KMS-11 (cell line): Measurements from ENCODE around the gene NSG1.

Experiments
- H2AFZ ChIP-seq: fragments of 200-600 bp; sonication (generic); 2 replicates; pipeline ENCODE4 v1.6.1; 2016; ENCODE audit warnings: antibody characterized with exemption, mixed run types, low read depth
- H3K27ac ChIP-seq: fragments of 200-600 bp; sonication (generic); 2 replicates; pipeline ENCODE4 v1.6.1; 2016; ENCODE audit warnings: mild to moderate bottlenecking, mixed run types
- H3K27me3 ChIP-seq: fragments of 200-600 bp; sonication (generic); 2 replicates; pipeline ENCODE4 v1.6.1; 2017; ENCODE audit warnings: mild to moderate bottlenecking, low read depth, mixed run types, moderate library complexity; ENCODE audit not compliant: insufficient read depth
- H3K36me3 ChIP-seq: fragments of 200-600 bp; sonication (generic); 2 replicates; pipeline ENCODE4 v1.6.1; 2017; ENCODE audit warnings: mild to moderate bottlenecking, mixed run types; ENCODE audit not compliant: insufficient read depth
- H3K4me1 ChIP-seq: fragments of 200-600 bp; sonication (generic); 2 replicates; pipeline ENCODE4 v1.6.1; 2016; ENCODE audit warnings: mild to moderate bottlenecking, low read depth, mixed run types; ENCODE audit not compliant: poor library complexity, severe bottlenecking
- H3K4me2 ChIP-seq: fragments of 200-600 bp; sonication (generic); 2 replicates; pipeline ENCODE4 v1.7.0; 2016; ENCODE audit warnings: mild to moderate bottlenecking, mixed run types
- H3K4me3 ChIP-seq: fragments of 200-600 bp; sonication (generic); IDR thresholded peaks from 2 replicates; pipeline ENCODE4 v1.6.1; 2017; ENCODE audit warnings: low read depth, low read length, mixed read lengths; ENCODE audit not compliant: insufficient read depth
- H3K79me2 ChIP-seq: fragments of 200-600 bp; sonication (generic); 2 replicates; pipeline ENCODE4 v1.6.1; 2016; ENCODE audit warnings: low read depth, mixed run types; ENCODE audit not compliant: insufficient read depth
- H3K9ac ChIP-seq: fragments of 200-600 bp; sonication (generic); 2 replicates; pipeline ENCODE4 v1.6.1; 2016; ENCODE audit warnings: mild to moderate bottlenecking, mixed run types
- H4K20me1 ChIP-seq: fragments of 200-600 bp; sonication (generic); 2 replicates; pipeline ENCODE4 v1.6.1; 2016; ENCODE audit warnings: mild to moderate bottlenecking, mixed run types; ENCODE audit not compliant: insufficient read depth
- TF ChIP-seq, protein P1 (sequence below): fragments of 200-600 bp; sonication (generic); conservative IDR thresholded peaks from 2 replicates; pipeline ENCODE4 v1.6.1; 2017; ENCODE audit warnings: low read depth, mild to moderate bottlenecking, antibody characterized with exemption, low read length, moderate library complexity, mixed read lengths

NSG1 gene

DNA sequence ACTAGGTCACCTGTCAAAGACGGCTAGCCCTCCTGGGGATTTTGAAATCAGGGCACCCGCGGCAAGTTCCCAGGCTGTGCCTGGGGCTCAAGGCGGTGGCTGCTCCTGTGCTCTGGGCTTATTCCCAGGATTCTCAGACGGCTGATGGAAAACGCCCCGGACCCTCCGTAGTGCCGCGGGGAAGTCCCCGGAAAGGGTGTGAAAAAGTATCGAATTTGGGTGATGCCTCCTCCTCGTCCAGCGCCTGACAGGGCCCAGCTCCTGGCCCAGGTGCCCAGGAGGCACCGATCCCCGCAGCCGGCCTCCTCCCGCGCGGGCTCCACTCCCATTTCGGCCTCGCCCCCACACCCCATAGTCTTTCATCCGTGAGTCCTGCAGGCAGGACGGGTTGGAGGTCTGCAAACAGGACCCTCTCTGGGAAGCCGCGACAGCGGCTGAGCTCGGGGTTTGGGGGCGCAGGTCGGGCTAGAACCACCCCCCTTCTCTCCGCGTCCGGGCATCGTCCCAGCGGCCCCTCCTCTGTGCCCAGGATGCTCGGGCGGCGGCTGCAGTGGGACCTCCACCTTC lies 1.1 kb upstream of the NSG1 start:
- Histone ChIP-seq H4K20me1 (no peaks in the 10 kb centered on the region), H3K27ac (no peak overlapping the region), H3K4me3 (no peak overlapping the region), H3K9ac (no peak overlapping the region), H3K79me2 (no peaks in the 10 kb centered on the region), H3K27me3 (no peaks in the 10 kb centered on the region), H3K4me2 (no peak overlapping the region), H3K36me3 (no peaks in the 10 kb centered on the region), H2AFZ (no peak overlapping the region), H3K4me1 (no peaks in the 10 kb centered on the region)
- TF ChIP-seq, protein P1, sequence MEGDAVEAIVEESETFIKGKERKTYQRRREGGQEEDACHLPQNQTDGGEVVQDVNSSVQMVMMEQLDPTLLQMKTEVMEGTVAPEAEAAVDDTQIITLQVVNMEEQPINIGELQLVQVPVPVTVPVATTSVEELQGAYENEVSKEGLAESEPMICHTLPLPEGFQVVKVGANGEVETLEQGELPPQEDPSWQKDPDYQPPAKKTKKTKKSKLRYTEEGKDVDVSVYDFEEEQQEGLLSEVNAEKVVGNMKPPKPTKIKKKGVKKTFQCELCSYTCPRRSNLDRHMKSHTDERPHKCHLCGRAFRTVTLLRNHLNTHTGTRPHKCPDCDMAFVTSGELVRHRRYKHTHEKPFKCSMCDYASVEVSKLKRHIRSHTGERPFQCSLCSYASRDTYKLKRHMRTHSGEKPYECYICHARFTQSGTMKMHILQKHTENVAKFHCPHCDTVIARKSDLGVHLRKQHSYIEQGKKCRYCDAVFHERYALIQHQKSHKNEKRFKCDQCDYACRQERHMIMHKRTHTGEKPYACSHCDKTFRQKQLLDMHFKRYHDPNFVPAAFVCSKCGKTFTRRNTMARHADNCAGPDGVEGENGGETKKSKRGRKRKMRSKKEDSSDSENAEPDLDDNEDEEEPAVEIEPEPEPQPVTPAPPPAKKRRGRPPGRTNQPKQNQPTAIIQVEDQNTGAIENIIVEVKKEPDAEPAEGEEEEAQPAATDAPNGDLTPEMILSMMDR = no peak

DNA sequence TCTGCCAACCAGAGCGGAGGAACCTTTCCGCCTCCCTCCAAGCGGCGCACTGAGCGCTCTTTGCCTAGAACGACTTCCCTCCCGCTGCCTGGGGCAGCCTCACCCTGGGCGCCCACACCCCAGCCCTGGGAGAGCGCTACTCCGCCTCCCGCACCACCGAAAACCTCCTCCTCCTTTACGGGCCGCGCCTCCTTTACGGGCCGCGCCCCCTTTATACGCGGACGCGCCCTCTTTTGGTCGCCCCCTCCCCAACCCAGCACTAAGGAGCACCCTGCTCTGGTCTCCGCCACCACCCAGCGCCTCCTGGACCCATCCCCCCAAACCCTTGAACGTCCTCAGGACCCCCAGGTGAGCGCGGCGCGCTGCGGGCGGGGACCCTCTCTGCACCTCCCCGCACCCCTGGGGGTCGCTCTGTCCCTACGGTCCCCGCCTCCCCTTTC lies 586 bp upstream of the NSG1 start:
- no peak overlapping the region for H3K27ac ChIP-seq
- no peak overlapping the region for H3K4me3 ChIP-seq
- no peaks in the 10 kb centered on the region for H3K36me3 ChIP-seq
- no peaks in the 10 kb centered on the region for H3K27me3 ChIP-seq
- no peak overlapping the region for H3K4me2 ChIP-seq
- TF ChIP-seq, protein P1 = no peak
- H2AFZ ChIP-seq = no peak overlapping the region
- H3K4me1 ChIP-seq = no peaks in the 10 kb centered on the region
- H3K9ac ChIP-seq = no peak overlapping the region
- H3K79me2 ChIP-seq = no peaks in the 10 kb centered on the region
- H4K20me1 ChIP-seq = no peaks in the 10 kb centered on the region

DNA sequence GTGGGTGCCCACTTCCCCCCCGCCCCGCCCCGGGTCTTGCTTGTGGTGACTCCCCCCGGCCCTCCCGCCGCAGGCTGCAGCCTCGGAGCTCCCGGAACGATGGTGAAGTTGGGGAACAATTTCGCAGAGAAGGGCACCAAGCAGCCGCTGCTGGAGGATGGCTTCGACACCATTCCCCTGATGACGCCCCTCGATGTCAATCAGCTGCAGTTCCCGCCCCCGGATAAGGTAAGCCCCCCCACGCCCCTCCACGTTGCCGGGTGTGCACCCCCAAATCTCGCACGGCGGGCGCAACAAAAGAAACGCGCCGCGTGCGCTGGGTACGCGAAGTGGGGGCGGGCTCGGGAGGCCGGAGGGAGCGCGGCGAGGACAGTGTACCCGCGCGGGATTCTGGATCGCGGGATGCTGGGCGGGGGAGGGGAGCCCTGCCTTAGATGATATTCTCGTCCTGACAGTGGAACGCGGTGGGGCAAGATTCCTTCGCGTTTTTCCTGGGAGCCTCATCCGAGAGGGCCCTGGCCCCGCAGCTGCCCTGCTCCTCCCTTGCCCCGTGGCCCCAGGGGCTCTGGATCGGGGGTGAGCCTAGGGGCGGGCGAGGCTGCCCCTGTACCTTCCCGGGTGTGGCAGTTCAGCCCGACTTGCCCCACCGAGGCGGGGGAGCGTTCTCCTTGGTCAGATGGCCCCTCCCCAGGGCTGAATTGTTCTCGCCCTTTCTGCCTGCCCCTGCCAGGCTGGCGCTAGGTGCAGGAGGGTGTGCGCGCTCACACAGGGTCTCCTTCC lies 819 bp downstream of the NSG1 start:
- H4K20me1 ChIP-seq = no peaks in the 10 kb centered on the region
- H3K4me3 ChIP-seq = no peak overlapping the region
- H3K27me3 ChIP-seq = no peaks in the 10 kb centered on the region
- H3K36me3 ChIP-seq = no peaks in the 10 kb centered on the region
- H3K27ac ChIP-seq = no peak overlapping the region
- no peaks in the 10 kb centered on the region for H3K79me2 ChIP-seq
- H3K4me2 ChIP-seq = no peak overlapping the region
- H2AFZ ChIP-seq = no peak overlapping the region
- TF ChIP-seq, protein P1 = no peak
- H3K4me1 ChIP-seq = no peaks in the 10 kb centered on the region
- no peak overlapping the region for H3K9ac ChIP-seq

DNA sequence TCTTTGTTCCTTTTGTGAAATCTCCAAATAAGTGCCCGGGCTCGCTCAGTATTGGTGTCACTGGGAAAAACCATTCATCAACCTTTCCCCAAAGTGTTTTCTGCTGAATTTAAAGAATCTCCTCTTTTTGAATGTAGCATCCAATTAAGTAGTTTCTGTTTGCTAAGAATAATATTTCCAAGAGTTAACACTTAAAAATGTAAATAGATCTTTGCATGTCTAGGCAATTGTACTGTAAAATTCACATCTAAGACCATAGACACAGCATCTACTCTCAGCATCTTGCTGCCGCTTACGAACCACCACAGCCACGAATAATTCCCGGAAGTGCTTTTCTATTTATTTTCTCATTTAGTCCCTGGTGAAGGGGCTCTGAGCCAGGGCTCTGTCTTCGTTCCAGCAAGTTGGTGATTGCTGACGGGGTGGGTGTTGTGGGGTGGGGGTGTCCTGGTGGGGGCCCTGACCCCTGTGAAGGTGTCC lies 1.4 kb downstream of the NSG1 start:
- Histone ChIP-seq H3K4me2 (no peak overlapping the region), H3K36me3 (no peaks in the 10 kb centered on the region), H3K79me2 (no peaks in the 10 kb centered on the region), H3K27ac (no peak overlapping the region), H3K9ac (no peak overlapping the region), H3K27me3 (no peaks in the 10 kb centered on the region), H3K4me1 (no peaks in the 10 kb centered on the region), H4K20me1 (no peaks in the 10 kb centered on the region), H2AFZ (no peak overlapping the region), H3K4me3 (no peak overlapping the region)
- TF ChIP-seq, protein P1 = no peak
